GM12878 (cell line): ENCODE results near the gene KCNIP3. TPM values are rescaled to one million over a fixed set of nuclear protein-coding genes. Genes with fewer than 3 reads are reported as not detected.

ENCODE experiments used
- ATAC-seq: fragments of 200-7000 bp; cut with Tn5 transposase; 3 replicates; pipeline ENCODE4 v1.9.1; 2020; ENCODE audit warnings: mild to moderate bottlenecking, moderate library complexity
- BruUV-seq: library from RNA; stranded (reverse); fragments of 400-500 nt; replicated peaks from 2 replicates; lab custom pipeline; 2021; lab: Mats Ljungman, UMichigan
- CTCF ChIA-PET: fragments of 300-600 bp; sonication (Branson Sonifier 250); formaldehyde crosslinking; extraction: SDS; loops from one replicate; lab custom pipeline; 2021; ENCODE audit warnings: inconsistent platforms; lab: Yijun Ruan, JAX
- POLR2A ChIA-PET: fragments of 350-600 bp; formaldehyde crosslinking; extraction: SDS; loops from one replicate; lab custom pipeline; 2021; ENCODE audit warnings: inconsistent platforms; lab: Charles Lee
- RAD21 ChIA-PET: fragments of 300-600 bp; sonication (Branson Sonifier 250); formaldehyde crosslinking; loops from one replicate; lab custom pipeline; 2023; ENCODE audit warnings: antibody characterized with exemption; ENCODE audit not compliant: unreplicated experiment; lab: Charles Lee
- SMC1A ChIA-PET: fragments of 300-600 bp; sonication (Branson Sonifier 250); formaldehyde crosslinking; loops from one replicate; lab custom pipeline; 2023; ENCODE audit not compliant: unreplicated experiment, uncharacterized antibody; lab: Charles Lee
- DNase-seq: peaks from one replicate; pipeline ENCODE4 v3.0.0-alpha.2; 2011; ENCODE audit warnings: low read depth, low spot score
- FAIRE-seq: peaks from 3 replicates; lab custom pipeline; 2011; peaks lifted over from hg19 to GRCh38; lab: Jason Lieb, UNC
- H2AFZ ChIP-seq: 2 replicates; pipeline ENCODE4 v1.6.0; 2011; ENCODE audit warnings: low read depth, low read length, control low read depth; ENCODE audit not compliant: control insufficient read depth
- H3K27ac ChIP-seq: 2 replicates; pipeline ENCODE4 v1.5.1; 2011; ENCODE audit warnings: control low read depth; ENCODE audit not compliant: control insufficient read depth, insufficient read depth
- H3K27me3 ChIP-seq, 2 experiments: replicated peaks in 1 of 2; 2 replicates each; pipeline versions ENCODE4 v1.6.0 to v1.6.1; 2011; ENCODE audit warnings: low read length in 1 of 2; ENCODE audit not compliant: control insufficient read depth in 2 of 2, insufficient read depth in 2 of 2
- H3K36me3 ChIP-seq, 2 experiments: 2 replicates each; pipeline ENCODE4 v1.5.1; 2011; ENCODE audit warnings: low read length in 1 of 2; ENCODE audit not compliant: control insufficient read depth in 2 of 2, insufficient read depth in 2 of 2
- H3K4me1 ChIP-seq: 2 replicates; pipeline ENCODE4 v1.6.1; 2011; ENCODE audit warnings: mild to moderate bottlenecking, low read length, moderate library complexity, mixed read lengths; ENCODE audit not compliant: control insufficient read depth, insufficient read depth
- H3K4me2 ChIP-seq: 2 replicates; pipeline ENCODE4 v1.6.0; 2011; ENCODE audit warnings: control low read depth; ENCODE audit not compliant: control insufficient read depth, insufficient read depth
- H3K4me3 ChIP-seq: fragments of 200-600 bp; sonication (generic); 2 replicates; pipeline ENCODE4 v1.5.1; 2016
- H3K79me2 ChIP-seq: 2 replicates; pipeline ENCODE4 v1.6.0; 2011; ENCODE audit warnings: low read length; ENCODE audit not compliant: control insufficient read depth, insufficient read depth
- H3K9ac ChIP-seq: 2 replicates; pipeline ENCODE4 v1.8.0; 2011; ENCODE audit warnings: low read length, control low read depth, mixed read lengths; ENCODE audit not compliant: control insufficient read depth, insufficient read depth
- H3K9me3 ChIP-seq: replicated peaks from 3 replicates; pipeline ENCODE4 v1.5.1; 2011; ENCODE audit warnings: mild to moderate bottlenecking, low read length; ENCODE audit not compliant: control insufficient read depth, insufficient read depth
- H4K20me1 ChIP-seq: 2 replicates; pipeline ENCODE4 v1.6.0; 2011; ENCODE audit not compliant: control insufficient read depth, insufficient read depth
- ESRRA ChIP-seq: IDR thresholded peaks from 2 replicates; pipeline ENCODE4 v1.6.1; 2012; ENCODE audit warnings: mild to moderate bottlenecking, low read length, improper control_type of control experiment
- FOXM1 ChIP-seq: IDR thresholded peaks from 2 replicates; pipeline ENCODE4 v1.6.1; 2012; ENCODE audit warnings: low read depth, mild to moderate bottlenecking, inconsistent platforms, low read length, moderate library complexity
- GABPA ChIP-seq: IDR thresholded peaks from 2 replicates; pipeline ENCODE4 v1.6.1; 2014; ENCODE audit warnings: antibody characterized with exemption, low read depth, mild to moderate bottlenecking, inconsistent platforms
- HDAC6 ChIP-seq: fragments of 200-600 bp; sonication (generic); IDR thresholded peaks from one replicate; pipeline ENCODE4 v1.8.0; 2017; ENCODE audit warnings: antibody characterized with exemption; ENCODE audit not compliant: unreplicated experiment
- POLR2A ChIP-seq: IDR thresholded peaks from 2 replicates; pipeline ENCODE4 v1.6.1; 2011; ENCODE audit warnings: low read depth, mild to moderate bottlenecking, low read length
- POLR2AphosphoS5 ChIP-seq: IDR thresholded peaks from 2 replicates; pipeline ENCODE4 v1.6.1; 2011; ENCODE audit warnings: mild to moderate bottlenecking, low read length, inconsistent platforms
- STAT1 ChIP-seq: fragments of 450-650 bp; conservative IDR thresholded peaks from 2 replicates; pipeline ENCODE4 v1.6.1; 2014; ENCODE audit warnings: antibody characterized with exemption, mild to moderate bottlenecking
- ZBTB11 ChIP-seq: fragments of 450-650 bp; formaldehyde crosslinking; IDR thresholded peaks from 2 replicates; pipeline ENCODE4 v1.5.0; 2022; ENCODE audit warnings: mild to moderate bottlenecking, missing genetic modification characterization
- ZBTB33 ChIP-seq: fragments of 450-650 bp; IDR thresholded peaks from 2 replicates; pipeline ENCODE4 v1.6.1; 2017; ENCODE audit warnings: mild to moderate bottlenecking
- ZNF384 ChIP-seq: IDR thresholded peaks from 2 replicates; pipeline ENCODE4 v1.6.1; 2012; ENCODE audit warnings: low read depth, mild to moderate bottlenecking, low read length, improper control_type of control experiment, borderline replicate concordance
- WGBS: methylation state at CpG from one replicate; pipeline ENCODE4 v1.1.6; 2016; ENCODE audit warnings: low lambda C conversion rate; ENCODE audit not compliant: insufficient replicate concordance, insufficient coverage; ENCODE audit errors: missing lambda C conversion rate; 5-methylcytosine and 5-hydroxymethylcytosine counted together
- in situ Hi-C: fragments of 300-500 bp; cut with MboI; formaldehyde crosslinking; loops from 9 replicates; pipeline ENCODE4 v1.14.3; 2018; ENCODE audit warnings: mixed read lengths
- intact Hi-C: fragments of 100-400 bp; cut with micrococcal nuclease; formaldehyde crosslinking; loops from one replicate; pipeline ENCODE4 v1.14.2; 2022; ENCODE audit not compliant: unreplicated experiment
- polyA plus RNA-seq, 11 experiments: library from polyadenylated mRNA; depleted of rRNA in 4 of 11; unstranded in 6 of 11; stranded (reverse) in 5 of 11; fragments of >200 nt; fragmentation: Nextera tagmentation in 4 of 11; fragmentation: Illumina TruSeq in 1 of 11; extraction: Ambion mirVana in 4 of 11; extraction: Trizol in 1 of 11; gene quantifications; 1 replicate in 1 of 11; 2 replicates in 10 of 11; pipeline versions ENCODE4 v1.2.1 to v1.2.3, GENCODE V29; 2011 to 2016; ENCODE audit warnings: inconsistent platforms in 2 of 11, missing spikeins in 2 of 11, low read depth in 1 of 11
- total RNA-seq, 4 experiments: library from RNA; depleted of rRNA in 3 of 4; stranded (reverse); fragments of >200 nt in 3 of 4; fragmentation: Illumina TruSeq in 1 of 4; extraction: Trizol in 1 of 4; gene quantifications; 2 replicates each; pipeline versions ENCODE4 v1.2.1 to v1.2.3, GENCODE V29; 2013 to 2021

The KCNIP3 gene
- total and polyA plus RNA-seq, 10 of the 15 experiments (the other 5 are each of a cell fraction or from before 2014, with no cell fraction given): not detected

- FAIRE-seq (no peak), ATAC-seq (no peak), DNase-seq (no peak)
- no peak overlapping the region for H2AFZ ChIP-seq
- in situ Hi-C loops: no loop called here
- SMC1A ChIA-PET: no interaction called here
- no peaks in the 10 kb centered on the region; a peak in 1 of 4 replicates for H3K27me3 ChIP-seq
- intact Hi-C loops: no loop called here
- no peak overlapping the region for H3K4me3 ChIP-seq
- H3K27ac ChIP-seq: no peak overlapping the region
- no peaks in the 10 kb centered on the region for H3K9me3 ChIP-seq
- WGBS: 23% methylated on average over 8 of the region's 8 CpGs
- TF ChIP-seq ESRRA: no peak
- TF ChIP-seq POLR2A: no peak
- no peak for TF ChIP-seq FOXM1
- no peak for TF ChIP-seq ZNF384
- no peak for TF ChIP-seq ZBTB33
- no peak for TF ChIP-seq POLR2AphosphoS5
- no peak for TF ChIP-seq STAT1
- no peak for TF ChIP-seq GABPA
- TF ChIP-seq HDAC6: no peak
- TF ChIP-seq ZBTB11 (CRISPR knock-in tag): no peak
- BruUV-seq: no TSS peak
- H4K20me1 ChIP-seq: no peaks in the 10 kb centered on the region
- H3K4me1 ChIP-seq: no peaks in the 10 kb centered on the region
- POLR2A ChIA-PET: no interaction called here
- no peaks in the 10 kb centered on the region for H3K36me3 ChIP-seq
- RAD21 ChIA-PET: interaction anchor here (2.0 kb wide), 1 partner anchor 85 kb away, joined by 7 read pairs; no protein-coding TSS in a partner anchor
- CTCF ChIA-PET: interaction anchor here (0.9 to 3.8 kb wide), 2 partner anchors 73 to 85 kb away, joined by 3 to 17 read pairs; no protein-coding TSS in a partner anchor
- H3K4me2 ChIP-seq: no peak overlapping the region
- no peak overlapping the region for H3K9ac ChIP-seq
- no peaks in the 10 kb centered on the region for H3K79me2 ChIP-seq
These were observed 19.4 kb downstream of the KCNIP3 start for GRCh38 chr2:95316466-95317122.
